Sciatic nerve (tissue), 2 donors: ENCODE results near the gene MRPL52. TPM values are rescaled to one million over a fixed set of nuclear protein-coding genes. Genes with fewer than 3 reads are reported as not detected.
A peak's percentile ranks its signal among the peaks of the same experiment; 100 is the strongest.

ENCODE experiments used
- ATAC-seq: fragments of 200-7000 bp; cut with Tn5 transposase; one replicate; pipeline ENCODE4 v1.9.1; 2020; ENCODE audit warnings: mild to moderate bottlenecking, moderate library complexity
- DNase-seq: peaks from one replicate; pipeline ENCODE4 v3.0.0-alpha.2; 2020; ENCODE audit warnings: low spot score
- intact Hi-C: fragments of 100-400 bp; cut with DNase I; formaldehyde crosslinking; loops from one replicate; pipeline ENCODE4 v1.14.2; 2022
- total RNA-seq: library from RNA; stranded (reverse); fragmentation: NEBNext Ultra II Directional; extraction: Animal tissue kit (Norgen Biotek cat#: 25700); gene quantifications from one replicate; pipeline ENCODE4 v1.2.1, GENCODE V29; 2021
- donor health status: DM: no; HTN: no; CAD: no.
- donor health status: DM: no; HTN: no; CAD: no.

Gene MRPL52
- total RNA-seq, 1 donor from 2014 or later: 34.0 TPM

DNA sequence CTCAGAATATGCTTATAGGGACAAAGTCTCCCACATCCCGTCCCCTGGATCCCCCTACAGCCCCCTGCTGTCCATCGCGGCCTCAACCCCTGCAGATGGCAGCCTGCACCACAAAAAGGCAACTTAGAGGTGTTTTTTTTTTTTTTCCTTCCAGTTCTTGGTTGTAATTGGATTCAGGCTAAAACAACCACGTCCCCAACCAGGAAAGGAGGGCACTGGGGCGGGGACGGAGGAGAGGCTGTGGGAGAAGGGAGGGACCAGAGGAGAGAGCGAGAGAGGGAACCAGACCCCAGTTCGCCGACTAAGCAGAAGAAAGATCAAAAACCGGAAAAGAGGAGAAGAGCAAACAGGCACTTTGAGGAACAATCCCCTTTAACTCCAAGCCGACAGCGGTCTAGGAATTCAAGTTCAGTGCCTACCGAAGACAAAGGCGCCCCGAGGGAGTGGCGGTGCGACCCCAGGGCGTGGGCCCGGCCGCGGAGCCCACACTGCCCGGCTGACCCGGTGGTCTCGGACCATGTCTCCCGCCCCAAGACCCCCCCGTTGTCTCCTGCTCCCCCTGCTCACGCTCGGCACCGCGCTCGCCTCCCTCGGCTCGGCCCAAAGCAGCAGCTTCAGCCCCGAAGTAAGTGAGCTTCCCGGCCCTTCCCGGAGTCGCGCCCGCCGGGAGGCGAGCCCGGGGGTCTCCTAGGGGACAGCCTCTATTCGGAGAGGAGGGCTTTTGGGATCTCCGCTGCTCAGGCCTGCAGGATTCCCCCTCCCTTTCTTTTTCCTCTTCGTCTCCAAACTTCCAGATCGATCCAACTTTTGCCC lies 6.8 kb downstream of the MRPL52 start, which contains the start of gene MMP14:
Gene MMP14, plus strand, starts transcription at position 285 of the 813 bp plus-strand sequence. Its CDS starts 233 bp downstream, at position 518.
- DNase-seq (peak; percentile 90), ATAC-seq (peak; percentile 87)

GRCh38 chr14:22837114-22837749 lies 7.5 kb downstream of the MRPL52 start:
- intact Hi-C loops: no loop called here
- ATAC-seq: peak; percentile 23
- peak; percentile 80 for DNase-seq

More for the DNA sequence above, 6.8 kb downstream of the MRPL52 start, which contains the start of gene MMP14:
- intact Hi-C loops: no loop called here

- DNase-seq (peak; percentile 80), ATAC-seq (peak; percentile 81)
- intact Hi-C loops: no loop called here
These were observed 8.3 kb downstream of the MRPL52 start for GRCh38 chr14:22837750-22838538.

- peak; percentile 59 for ATAC-seq
- intact Hi-C loops: no loop called here
- DNase-seq: peak; percentile 80
These were observed 8.9 kb downstream of the MRPL52 start for GRCh38 chr14:22838631-22839041.

DNA sequence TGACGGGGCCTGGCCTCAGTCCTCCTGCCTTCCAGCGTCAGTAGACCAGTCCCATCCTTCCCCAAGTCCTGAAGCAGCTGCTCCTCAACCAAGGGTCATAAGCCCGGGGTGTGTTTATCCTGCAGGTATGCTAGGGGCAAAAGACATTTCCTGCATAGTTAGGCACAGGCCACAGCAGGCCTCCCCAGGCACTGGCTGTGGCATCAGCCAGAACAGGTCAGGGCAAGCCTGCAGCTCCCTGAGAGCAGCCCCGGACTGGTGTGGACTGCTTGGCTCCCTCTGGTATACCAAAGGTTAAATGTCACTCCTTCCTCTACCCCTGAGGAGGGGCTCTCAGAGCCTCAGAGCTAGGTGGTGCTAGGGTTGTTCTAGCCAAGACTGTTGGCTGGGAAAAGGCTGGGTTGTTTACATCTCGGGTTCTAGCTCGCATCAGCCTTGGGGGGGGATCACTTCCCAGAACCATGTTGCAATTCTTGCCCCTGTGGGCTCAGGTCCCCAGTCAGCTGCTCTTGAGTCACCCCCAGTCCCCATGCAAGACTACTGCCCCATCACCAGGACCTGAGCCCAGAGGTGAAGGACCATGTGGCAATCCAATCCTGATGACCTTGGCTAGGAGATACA lies 9.6 kb downstream of the MRPL52 start:
- peak; percentile 59 for DNase-seq
- ATAC-seq: no peak
- intact Hi-C loops: no loop called here

GRCh38 chr14:22841311-22841710 lies 11.6 kb downstream of the MRPL52 start:
- DNase-seq: peak; percentile 50
- intact Hi-C loops: loop anchor here (10.0 kb wide), 1 partner anchor 257 kb away; the partner anchor contains the start of gene DAD1
- ATAC-seq: no peak

- intact Hi-C loops: loop anchor here (10.0 kb wide), 1 partner anchor 257 kb away; the partner anchor contains the start of gene DAD1
- ATAC-seq (no peak), DNase-seq (peak; percentile 45)
These were observed 12.1 kb downstream of the MRPL52 start for GRCh38 chr14:22841769-22842168.

GRCh38 chr14:22842211-22843122 lies 12.8 kb downstream of the MRPL52 start:
- no peak for ATAC-seq
- intact Hi-C loops: loop anchor here (10.0 kb wide), 1 partner anchor 258 kb away; the partner anchor contains the start of gene DAD1
- DNase-seq: peak; percentile 53

DNA sequence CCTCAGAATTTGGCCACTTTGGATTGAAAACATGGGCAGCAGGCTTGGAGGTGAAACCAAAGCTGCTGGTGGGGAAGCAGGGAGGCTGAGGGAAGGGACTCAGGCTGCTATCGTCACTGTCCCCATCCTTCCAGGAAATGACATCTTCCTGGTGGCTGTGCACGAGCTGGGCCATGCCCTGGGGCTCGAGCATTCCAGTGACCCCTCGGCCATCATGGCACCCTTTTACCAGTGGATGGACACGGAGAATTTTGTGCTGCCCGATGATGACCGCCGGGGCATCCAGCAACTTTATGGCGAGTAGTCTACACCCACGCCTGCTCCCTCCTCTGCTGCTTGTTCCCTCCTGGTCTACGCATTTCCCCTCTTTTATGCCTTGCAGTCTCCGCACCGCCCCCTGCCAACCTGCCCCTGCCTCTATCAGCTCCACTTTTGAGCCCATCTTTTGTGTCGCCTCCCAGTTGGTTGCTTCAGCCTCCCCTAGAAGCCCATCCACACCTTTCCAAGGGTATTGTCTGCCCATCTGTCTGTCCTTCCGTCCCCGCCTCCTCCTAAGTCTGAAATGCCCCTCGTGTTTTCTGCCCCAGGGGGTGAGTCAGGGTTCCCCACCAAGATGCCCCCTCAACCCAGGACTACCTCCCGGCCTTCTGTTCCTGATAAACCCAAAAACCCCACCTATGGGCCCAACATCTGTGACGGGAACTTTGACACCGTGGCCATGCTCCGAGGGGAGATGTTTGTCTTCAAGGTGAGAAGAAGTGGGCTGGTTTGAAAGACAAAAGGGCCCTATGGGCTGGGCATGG lies 13.6 kb downstream of the MRPL52 start:
- DNase-seq (peak; percentile 54), ATAC-seq (no peak)
- intact Hi-C loops: loop anchor here (10.0 kb wide), 1 partner anchor 259 kb away; the partner anchor contains the start of gene DAD1

GRCh38 chr14:22844221-22845102 lies 14.8 kb downstream of the MRPL52 start:
- intact Hi-C loops: loop anchor here (10.0 kb wide), 1 partner anchor 260 kb away; the partner anchor contains the start of gene DAD1
- DNase-seq (no peak), ATAC-seq (no peak)

GRCh38 chr14:22845103-22845394 lies 15.4 kb downstream of the MRPL52 start:
- ATAC-seq (no peak), DNase-seq (no peak)
- intact Hi-C loops: loop anchor here (10.0 kb wide), 1 partner anchor 260 kb away; the partner anchor contains the start of gene DAD1

- ATAC-seq: no peak
- intact Hi-C loops: loop anchor here (10.0 kb wide), 1 partner anchor 261 kb away; the partner anchor contains the start of gene DAD1
- peak; percentile 64 for DNase-seq
These were observed 16.3 kb downstream of the MRPL52 start for GRCh38 chr14:22845821-22846625.

DNA sequence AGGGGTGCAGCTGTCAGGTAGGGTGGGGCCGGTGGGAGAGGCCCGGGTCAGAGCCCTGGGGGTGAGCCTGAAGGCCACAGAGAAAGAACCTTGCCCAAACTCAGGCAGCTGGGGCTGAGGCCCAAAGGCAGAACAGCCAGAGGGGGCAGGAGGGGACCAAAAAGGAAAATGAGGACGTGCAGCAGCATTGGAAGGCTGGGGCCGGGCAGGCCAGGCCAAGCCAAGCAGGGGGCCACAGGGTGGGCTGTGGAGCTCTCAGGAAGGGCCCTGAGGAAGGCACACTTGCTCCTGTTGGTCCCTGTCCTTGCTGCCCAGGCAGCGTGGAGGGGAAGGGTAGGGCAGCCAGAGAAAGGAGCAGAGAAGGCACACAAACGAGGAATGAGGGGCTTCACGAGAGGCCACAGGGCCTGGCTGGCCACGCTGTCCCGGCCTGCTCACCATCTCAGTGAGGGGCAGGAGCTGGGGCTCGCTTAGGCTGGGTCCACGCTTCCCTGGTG lies 17.2 kb downstream of the MRPL52 start:
- ATAC-seq (no peak), DNase-seq (peak; percentile 55)
- intact Hi-C loops: loop anchor here (10.0 kb wide), 1 partner anchor 262 kb away; the partner anchor contains the start of gene DAD1

- intact Hi-C loops: loop anchor here (10.0 kb wide), 1 partner anchor 263 kb away; the partner anchor contains the start of gene DAD1
- ATAC-seq (peak; percentile 18), DNase-seq (peak; percentile 65)
These were observed 18.1 kb downstream of the MRPL52 start for GRCh38 chr14:22847661-22848341.
